Breast epithelium (tissue), 4 donors: ENCODE data around the gene PKHD1. TPM values are rescaled to one million over a fixed set of nuclear protein-coding genes. Genes with fewer than 3 reads are reported as not detected.

Experiments used
- DNase-seq, 2 donors: peaks; one replicate each; pipeline ENCODE4 v3.0.0-alpha.2; 2019; ENCODE audit warnings: low spot score in 2 of 2
- H3K27ac ChIP-seq, 2 donors: fragments of 200-600 bp; sonication (generic) in 1 of 2; one replicate each; pipeline ENCODE4 v1.5.1; 2016 to 2019; ENCODE audit warnings: mild to moderate bottlenecking in 1 of 2
- H3K27me3 ChIP-seq, 2 donors: fragments of 200-600 bp; sonication (generic) in 1 of 2; one replicate each; pipeline versions ENCODE4 v1.5.1 to v1.6.0; 2017 to 2019; ENCODE audit warnings: control low read depth in 1 of 2, mild to moderate bottlenecking in 1 of 2
- H3K36me3 ChIP-seq: fragments of 200-600 bp; one replicate; pipeline ENCODE4 v1.5.1; 2019
- H3K4me1 ChIP-seq, 2 donors: fragments of 200-600 bp; sonication (generic); one replicate each; pipeline ENCODE4 v1.5.1; 2016 to 2019; ENCODE audit warnings: control low read depth in 1 of 2
- H3K4me3 ChIP-seq, 3 donors: fragments of 200-600 bp; sonication (generic); 1 replicate in 2 of 3; 2 replicates in 1 of 3; pipeline ENCODE4 v1.5.1; 2016 to 2019; ENCODE audit warnings: mild to moderate bottlenecking in 3 of 3, moderate library complexity in 2 of 3
- H3K9me3 ChIP-seq, 2 donors: fragments of 200-600 bp; sonication (generic) in 1 of 2; one replicate each; pipeline ENCODE4 v1.5.1; 2016 to 2019; ENCODE audit warnings: control low read depth in 1 of 2
- CTCF ChIP-seq, 3 donors: fragments of 450-650 bp; IDR thresholded peaks; one replicate each; pipeline ENCODE4 v1.5.1; 2016 to 2017; ENCODE audit warnings: antibody characterized with exemption in 3 of 3, mild to moderate bottlenecking in 3 of 3, moderate library complexity in 3 of 3
- POLR2A ChIP-seq: fragments of 450-650 bp; IDR thresholded peaks from one replicate; pipeline ENCODE4 v1.6.1; 2016; ENCODE audit warnings: antibody characterized with exemption, mild to moderate bottlenecking, moderate library complexity
- POLR2AphosphoS5 ChIP-seq, 3 donors: sonication (generic); formaldehyde crosslinking; IDR thresholded peaks; one replicate each; pipeline ENCODE4 v1.6.1; 2017; ENCODE audit warnings: antibody characterized with exemption in 3 of 3
- intact Hi-C: fragments of 100-400 bp; cut with DNase I; formaldehyde crosslinking; loops from one replicate; pipeline ENCODE4 v1.15.1; 2023; ENCODE audit warnings: low total_unique reads
- total RNA-seq, 3 donors: library from RNA; depleted of rRNA; stranded (reverse); fragments of >200 nt; gene quantifications; one replicate each; pipeline ENCODE4 v1.1.0, GENCODE V29; 2016

The PKHD1 gene
- total RNA-seq, 3 donors from 2014 or later: 0.44 to 1.1 (median 0.66) TPM

GRCh38 chr6:51839726-51840374 is 247.6 kb downstream of the PKHD1 start:
- no peak for DNase-seq
- H3K36me3 ChIP-seq: no peaks in the 10 kb centered on the region
- no peaks in the 10 kb centered on the region for H3K9me3 ChIP-seq
- no peaks in the 10 kb centered on the region for H3K27me3 ChIP-seq
- no peak overlapping the region for H3K27ac ChIP-seq
- intact Hi-C loops: no loop called here
- TF ChIP-seq POLR2A: no peak
- TF ChIP-seq CTCF (IDR thresholded peaks at IDR 0.05): no peak
- TF ChIP-seq POLR2AphosphoS5 (IDR thresholded peaks at IDR 0.05): no peak
- H3K4me3 ChIP-seq: no peak overlapping the region
- H3K4me1 ChIP-seq: no peaks in the 10 kb centered on the region

- no peaks in the 10 kb centered on the region for H3K27me3 ChIP-seq
- no peaks in the 10 kb centered on the region for H3K4me1 ChIP-seq
- no peak overlapping the region for H3K27ac ChIP-seq
- DNase-seq: no peak
- H3K4me3 ChIP-seq: no peak overlapping the region
- H3K36me3 ChIP-seq: no peaks in the 10 kb centered on the region
- intact Hi-C loops: no loop called here
- TF ChIP-seq POLR2AphosphoS5 (IDR thresholded peaks at IDR 0.05): no peak
- TF ChIP-seq CTCF (IDR thresholded peaks at IDR 0.05): no peak
- TF ChIP-seq POLR2A: no peak
- H3K9me3 ChIP-seq: no peaks in the 10 kb centered on the region
Measured at GRCh38 chr6:51830666-51831065, 256.7 kb downstream of the PKHD1 start.

GRCh38 chr6:51827580-51827979 is 259.8 kb downstream of the PKHD1 start:
- Histone ChIP-seq H3K9me3 (no peaks in the 10 kb centered on the region), H3K4me1 (no peaks in the 10 kb centered on the region), H3K27ac (no peak overlapping the region), H3K4me3 (no peak overlapping the region), H3K27me3 (no peaks in the 10 kb centered on the region), H3K36me3 (no peaks in the 10 kb centered on the region)
- intact Hi-C loops: no loop called here
- no peak for DNase-seq
- no peak for TF ChIP-seq CTCF (IDR thresholded peaks at IDR 0.05)
- no peak for TF ChIP-seq POLR2A
- no peak for TF ChIP-seq POLR2AphosphoS5 (IDR thresholded peaks at IDR 0.05)

GRCh38 chr6:51824940-51825339 is 262.5 kb downstream of the PKHD1 start:
- H3K27me3 ChIP-seq: no peaks in the 10 kb centered on the region
- no peak for TF ChIP-seq POLR2A
- H3K36me3 ChIP-seq: no peaks in the 10 kb centered on the region
- no peak for DNase-seq
- no peaks in the 10 kb centered on the region for H3K4me1 ChIP-seq
- no peaks in the 10 kb centered on the region for H3K9me3 ChIP-seq
- no peak overlapping the region for H3K27ac ChIP-seq
- H3K4me3 ChIP-seq: no peak overlapping the region
- intact Hi-C loops: no loop called here

GRCh38 chr6:51820555-51820954 is 266.9 kb downstream of the PKHD1 start:
- intact Hi-C loops: no loop called here
- H3K27me3 ChIP-seq: no peaks in the 10 kb centered on the region
- H3K36me3 ChIP-seq: no peaks in the 10 kb centered on the region
- no peak overlapping the region for H3K4me3 ChIP-seq
- no peak overlapping the region for H3K27ac ChIP-seq
- no peaks in the 10 kb centered on the region for H3K4me1 ChIP-seq
- no peak for DNase-seq
- TF ChIP-seq POLR2AphosphoS5 (IDR thresholded peaks at IDR 0.05): no peak
- TF ChIP-seq CTCF (IDR thresholded peaks at IDR 0.05): no peak
- no peak for TF ChIP-seq POLR2A
- no peaks in the 10 kb centered on the region for H3K9me3 ChIP-seq
